GM18517 (cell line): ENCODE measurements around the gene APOA4.

ENCODE experiments used
- ATAC-seq: cut with Tn5 transposase; IDR thresholded peaks from one replicate; pipeline ENCODE4 v1.9.1; 2021; ENCODE audit warnings: mild to moderate bottlenecking, moderate library complexity; ENCODE audit not compliant: unreplicated experiment

The APOA4 gene

DNA sequence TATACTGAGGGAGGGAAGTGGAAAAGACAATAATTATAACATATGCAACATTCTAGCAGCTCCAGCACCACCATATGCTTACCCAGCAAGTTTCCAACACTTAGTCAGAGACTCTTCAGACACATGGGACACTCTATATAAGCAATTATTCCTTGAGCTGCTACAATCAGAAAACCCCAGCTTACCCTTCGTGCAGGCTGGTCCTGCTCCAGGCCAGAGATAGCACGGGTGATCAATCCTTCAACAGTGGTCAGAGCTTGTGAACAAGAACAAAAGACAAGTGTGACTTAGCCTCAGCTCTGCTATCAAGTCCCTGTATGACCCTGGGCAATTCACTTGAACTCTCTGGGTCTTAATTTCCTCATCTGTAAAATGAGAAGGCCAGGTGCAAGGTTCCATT, 36.8 kb downstream of the APOA4 start:
- no peak for ATAC-seq

DNA sequence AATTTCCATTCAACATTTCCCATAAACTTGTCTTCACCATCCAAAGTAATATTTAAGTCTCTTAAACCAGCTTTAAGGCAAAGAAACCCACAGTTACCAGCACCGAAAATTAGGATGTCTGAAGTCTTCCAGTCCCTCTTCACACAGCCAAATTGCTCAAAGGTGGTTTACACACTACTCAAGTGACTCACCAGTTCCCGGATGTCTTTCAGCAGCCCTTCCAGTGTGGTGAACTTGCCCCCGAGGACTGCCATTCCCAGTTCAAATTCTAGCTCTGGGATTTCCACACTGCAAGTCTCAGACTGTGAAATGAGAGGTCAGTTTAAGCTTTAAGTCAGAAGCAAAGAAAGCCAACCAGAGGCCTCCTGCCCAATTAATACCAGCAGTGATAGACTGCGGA, 40.4 kb downstream of the APOA4 start:
- ATAC-seq: no peak

DNA sequence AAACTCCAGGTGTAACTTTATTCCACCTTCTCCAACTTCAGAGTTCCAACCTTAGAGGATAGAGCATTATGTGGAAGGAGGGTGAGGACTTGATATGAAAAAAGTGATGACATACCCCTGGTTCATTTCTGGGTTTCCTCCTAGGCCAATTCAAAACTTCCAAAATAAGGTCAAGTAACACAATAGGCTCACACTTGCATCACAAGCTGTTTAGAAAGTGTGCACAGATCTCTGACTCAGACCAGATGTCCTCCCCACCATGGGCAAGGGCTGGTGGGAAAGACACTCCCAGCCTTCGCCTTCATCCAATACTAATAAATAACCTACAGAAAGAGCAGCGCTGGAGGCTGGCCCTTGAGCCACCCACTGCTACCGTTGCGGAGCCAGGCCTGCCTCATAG, 44.5 kb downstream of the APOA4 start:
- no peak for ATAC-seq

DNA sequence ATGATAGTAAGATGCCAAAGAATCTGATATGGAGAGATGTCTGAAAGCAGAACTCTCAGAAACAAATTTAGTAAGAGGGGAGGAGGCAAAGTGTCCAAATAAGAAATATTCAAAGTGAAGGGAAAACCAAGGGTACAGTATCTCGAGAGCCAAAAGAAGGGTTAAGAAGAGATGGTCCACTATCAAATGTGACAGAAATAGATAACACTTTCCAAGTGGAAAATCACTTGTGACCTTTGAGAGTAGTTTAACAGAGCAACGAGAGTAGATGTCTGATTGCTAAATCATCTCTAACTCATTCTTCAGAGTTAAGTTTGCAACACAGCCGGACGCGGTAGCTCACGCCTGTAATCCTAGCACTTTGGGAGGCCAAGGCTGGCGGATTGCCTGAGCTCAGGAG, 46.0 kb downstream of the APOA4 start:
- no peak for ATAC-seq

DNA sequence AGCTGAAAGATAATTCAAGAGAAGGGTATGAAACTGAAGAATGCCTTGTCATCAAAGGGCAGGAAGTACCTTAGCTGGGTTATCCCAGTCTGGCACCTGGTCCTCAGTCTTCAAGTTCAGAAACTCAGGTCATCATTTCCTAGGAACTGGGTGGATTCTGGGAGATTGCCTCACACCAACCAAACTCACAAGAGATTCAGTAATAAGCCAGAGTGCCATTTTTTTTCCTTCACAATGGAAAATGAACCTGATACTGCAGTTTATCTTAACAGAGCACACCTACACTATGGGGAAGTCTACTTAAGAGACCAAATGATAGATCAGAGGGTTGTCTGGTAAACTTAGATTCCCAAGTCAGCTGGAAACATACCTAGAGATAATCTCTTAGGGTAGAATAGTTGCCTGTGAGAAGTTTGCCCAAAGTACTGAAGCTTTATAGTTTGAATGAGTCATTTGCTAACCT, 46.6 kb downstream of the APOA4 start:
- ATAC-seq: no peak

DNA sequence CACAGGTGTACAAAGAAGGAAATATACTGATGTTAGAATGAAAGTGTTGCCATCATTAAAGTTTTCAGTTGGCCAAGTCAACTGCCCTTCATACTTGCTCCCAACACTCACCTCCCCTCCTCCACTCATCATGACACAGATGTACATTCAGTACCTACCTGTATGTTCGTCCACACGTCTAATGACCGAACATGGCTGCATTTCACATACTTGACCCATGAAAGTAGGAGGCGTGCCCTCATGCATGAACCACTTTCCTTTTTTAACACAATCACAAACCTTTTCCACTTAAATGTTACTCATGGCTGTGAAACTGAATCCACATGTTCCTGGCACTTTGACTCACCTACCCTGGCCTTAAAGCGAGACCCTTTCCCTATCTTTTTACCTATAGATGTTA, 47.1 kb downstream of the APOA4 start:
- no peak for ATAC-seq

DNA sequence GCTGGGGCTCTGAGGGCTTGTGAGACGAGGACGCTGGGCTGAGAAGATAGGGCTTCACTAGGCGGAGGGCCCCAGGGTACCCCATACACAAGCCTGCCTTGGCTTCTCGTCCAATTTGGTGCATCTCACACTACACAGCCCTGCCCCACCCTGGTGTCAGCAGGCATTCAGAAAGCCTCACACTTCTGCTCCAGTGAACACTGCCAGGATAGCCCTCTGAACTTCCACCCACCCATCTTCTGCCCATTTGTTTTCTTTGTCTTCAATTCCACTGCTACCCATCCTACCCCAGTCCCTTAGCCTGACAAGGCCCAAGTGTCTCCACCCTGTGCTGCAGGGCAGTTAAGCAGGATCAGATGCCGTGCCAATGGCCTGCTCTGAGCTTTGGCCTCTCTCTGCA, 48.4 kb downstream of the APOA4 start:
- no peak for ATAC-seq

DNA sequence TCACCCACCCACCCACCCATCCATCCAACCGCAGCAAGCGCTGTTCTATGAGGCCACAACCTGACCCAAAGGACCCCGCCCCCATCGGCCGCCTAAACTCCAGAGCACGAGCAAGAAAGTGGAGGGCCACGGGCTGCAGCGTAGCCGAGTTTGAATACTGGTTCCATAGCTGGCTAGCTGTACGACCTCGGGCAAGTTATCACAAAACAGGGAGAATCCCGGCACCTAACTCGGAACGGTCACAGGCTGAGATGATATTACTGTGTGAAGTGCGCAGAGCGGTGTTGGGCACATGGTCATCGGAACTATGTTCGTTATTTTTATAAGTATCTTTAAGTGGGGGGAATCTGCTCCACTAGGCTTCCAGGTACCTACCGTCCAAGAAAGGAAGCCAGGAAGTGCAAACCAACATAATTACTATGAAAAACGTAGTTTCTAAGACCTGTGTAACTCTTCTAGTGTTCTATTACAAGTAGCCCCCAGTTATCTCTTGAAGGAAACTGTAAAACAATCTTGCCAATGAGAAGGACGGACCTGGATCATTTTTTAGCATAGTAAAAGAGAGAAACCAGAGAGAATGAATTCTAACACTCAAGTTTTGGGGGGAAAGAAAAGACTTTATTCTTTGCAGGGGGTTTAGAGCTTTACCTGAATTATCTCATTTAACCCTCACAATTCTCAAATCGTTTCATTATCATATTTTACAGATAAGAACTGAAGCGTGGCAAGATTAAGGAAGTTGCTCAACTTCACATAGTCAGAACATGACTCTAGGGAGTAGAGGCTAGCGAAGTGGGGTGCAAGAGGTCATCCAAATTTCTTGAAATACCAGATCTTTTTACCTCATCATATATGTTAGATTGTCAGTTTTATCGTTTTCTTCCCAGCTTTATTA, 49.7 kb downstream of the APOA4 start:
- peak; percentile 4 for ATAC-seq

DNA sequence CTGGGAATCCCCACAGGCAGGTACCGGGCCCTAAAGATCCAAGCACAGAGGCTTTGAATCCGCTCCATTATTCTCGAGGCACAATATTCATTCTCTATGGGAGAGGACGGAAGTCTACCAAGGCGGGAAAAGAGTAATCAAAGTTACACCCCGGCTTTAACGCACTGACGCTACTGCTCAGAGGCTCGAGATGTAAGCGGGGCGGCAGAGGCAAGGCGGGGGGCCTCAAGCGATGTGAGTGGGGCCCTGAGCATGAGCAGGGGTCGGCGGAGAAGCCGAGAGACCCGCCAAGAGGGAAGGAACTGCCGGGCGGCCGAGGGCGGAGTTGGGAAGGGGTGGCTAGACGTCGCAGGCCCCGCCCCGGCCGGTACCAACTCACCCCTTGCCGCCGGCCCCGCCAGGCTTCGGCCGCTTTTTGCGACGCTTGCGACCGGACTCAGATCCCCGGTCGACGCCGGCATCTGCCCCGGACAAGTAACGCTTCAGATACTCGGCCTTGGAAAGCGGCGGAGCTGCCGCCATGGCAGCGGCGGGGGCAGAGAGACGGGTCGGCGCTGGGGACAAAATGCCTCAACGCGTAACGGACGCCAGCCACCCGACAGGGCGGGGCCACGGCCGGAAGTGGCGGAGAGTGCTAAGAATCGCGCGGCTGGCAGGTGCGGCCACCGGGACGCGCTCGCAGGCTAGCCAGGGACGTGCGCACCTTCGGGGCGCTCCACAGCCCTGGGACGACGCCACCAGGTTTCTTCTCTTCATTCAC, 50.5 kb downstream of the APOA4 start, which contains the start of gene BUD13:
Gene BUD13, minus strand, starts transcription at position 545 of the 760 bp plus-strand sequence. Its CDS starts 23 bp downstream, at position 522.
- ATAC-seq: peak; percentile 77

DNA sequence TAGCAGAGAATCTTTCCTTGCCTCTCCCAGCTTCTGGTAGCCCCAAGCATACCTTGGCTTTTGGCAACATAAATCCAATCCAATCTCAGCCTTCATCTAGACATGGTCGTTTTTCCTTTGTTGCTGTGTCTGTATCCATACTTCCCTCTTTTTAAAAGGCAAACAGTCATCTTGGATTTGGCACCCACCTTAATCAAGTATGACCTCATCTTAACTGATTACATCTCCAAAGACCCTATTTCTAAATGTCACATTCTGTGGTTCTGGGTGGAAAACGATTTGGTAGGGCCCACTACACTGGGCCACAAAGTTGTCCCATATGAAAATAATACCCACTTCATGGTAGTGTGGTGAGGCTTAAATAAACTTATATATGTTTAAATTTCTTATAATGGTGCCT, 51.2 kb downstream of the APOA4 start:
- no peak for ATAC-seq
